ENCODE results near the gene LMO2. TPM values are rescaled to one million over a fixed set of nuclear protein-coding genes. Genes with fewer than 3 reads are reported as not detected.

LMO2 gene
- total RNA-seq, 1 experiment from 2014 or later: 0.33 TPM

GRCh38 chr11:33867561-33867960, 24.3 kb downstream of the LMO2 start:
- H3K36me3 Mint-ChIP-seq (ENCODE audit: insufficient read depth in 1 of 3, low read depth in 3 of 3): no peaks in the 10 kb centered on the region
- H3K27ac Mint-ChIP-seq: no peak overlapping the region

More at GRCh38 chr11:33867561-33867960, 24.3 kb downstream of the LMO2 start:
- Mint-ChIP-seq H3K4me3 (no peak overlapping the region), H3K9me3 (no peaks in the 10 kb centered on the region), H3K27me3 (ENCODE audit: low read depth) (peaks cover 86% of the 10 kb centered on the region), H3K4me1 (peaks cover 16 to 17% of the 10 kb centered on the region in 2 experiments)
- H4K91ac ChIP-seq (ENCODE audit: insufficient read length, low read depth, low read length): no peak overlapping the region
- H3K79me2 ChIP-seq (ENCODE audit: insufficient read depth, low read length): no peaks in the 10 kb centered on the region
- TF ChIP-seq CTCF (conservative IDR thresholded peaks at IDR 0.05): no peak
- no peaks in the 10 kb centered on the region for H4K20me1 ChIP-seq (ENCODE audit: control insufficient read depth, insufficient read depth, insufficient read length)
- H4K5ac ChIP-seq (ENCODE audit: insufficient read length, low read depth, low read length): no peak overlapping the region
- H2BK20ac ChIP-seq (ENCODE audit: low read depth, low read length, poor library complexity, severe bottlenecking): no peak overlapping the region
- H2BK15ac ChIP-seq (ENCODE audit: low read depth, low read length): no peak overlapping the region
- no peak overlapping the region for H4K8ac ChIP-seq (replicated peaks; ENCODE audit: insufficient read length, low read depth, low read length)
- DNase-seq: no peak
- no peak overlapping the region for H3K4me2 ChIP-seq (ENCODE audit: insufficient read depth, insufficient read length, low read length)
- H3K9me3 ChIP-seq (ENCODE audit: control insufficient read depth, low read depth, low read length): no peaks in the 10 kb centered on the region
- no peak overlapping the region for H3T11ph ChIP-seq (ENCODE audit: low read length)
- H3K27ac ChIP-seq (ENCODE audit: insufficient read length, low read depth, low read length): no peak overlapping the region
- peaks cover 28% of the 10 kb centered on the region; the same call in 1 of the 2 replicates for H3K27me3 ChIP-seq (ENCODE audit: insufficient read depth, low read length)
- H3K79me1 ChIP-seq (ENCODE audit: insufficient read depth, low read depth, low read length, poor library complexity, severe bottlenecking): no peaks in the 10 kb centered on the region
- H3K4ac ChIP-seq (ENCODE audit: low read depth, low read length): no peak overlapping the region
- H2BK5ac ChIP-seq (ENCODE audit: insufficient read length, low read length): no peak overlapping the region
- no peak overlapping the region for H2AK5ac ChIP-seq (ENCODE audit: insufficient read length, low read length)
- no CpG with 5 or more reads among the region's 1 CpG for WGBS (ENCODE audit: extremely low coverage, insufficient read length, low lambda C conversion rate)
- H2BK120ac ChIP-seq (ENCODE audit: low read depth, low read length, poor library complexity, severe bottlenecking): no peak overlapping the region
- no peak overlapping the region for H2AFZ ChIP-seq (ENCODE audit: low read length)
- H3K23me2 ChIP-seq (ENCODE audit: insufficient read length, low read depth, low read length, poor library complexity, severe bottlenecking): peaks cover 16% of the 10 kb centered on the region
- H3K18ac ChIP-seq (ENCODE audit: insufficient read length, low read depth, low read length): no peak overlapping the region
- no peak overlapping the region for H3K14ac ChIP-seq (ENCODE audit: insufficient read depth, low read length)
- H2BK12ac ChIP-seq (ENCODE audit: insufficient read length, low read depth, low read length): no peak overlapping the region
- H3K56ac ChIP-seq (ENCODE audit: insufficient read length, low read depth, low read length): no peak overlapping the region
- H3K23ac ChIP-seq (ENCODE audit: insufficient read length, low read depth, low read length): no peak overlapping the region
- no peak overlapping the region for H3K9ac ChIP-seq (ENCODE audit: extremely low read depth, insufficient read length, low read length)
- no peaks in the 10 kb centered on the region for H3K4me1 ChIP-seq (ENCODE audit: insufficient read depth, low read length)

All from H9 (cell line).